GM21528 (cell line): ENCODE data around the gene PCDHGB7.
"Not testable (repeated sequence)": the region's sequence is repeated elsewhere in the genome, so short reads cannot be mapped to it uniquely, and the experiment has no call there.

Experiments
- ATAC-seq: cut with Tn5 transposase; IDR thresholded peaks from one replicate; pipeline ENCODE4 v1.9.1; 2021; ENCODE audit warnings: mild to moderate bottlenecking, moderate library complexity; ENCODE audit not compliant: unreplicated experiment, low FRiP score

PCDHGB7 gene

GRCh38 chr5:141394401-141395187, 22.9 kb upstream of the PCDHGB7 start:
- not testable (repeated sequence) for ATAC-seq

GRCh38 chr5:141397756-141398551, 19.5 kb upstream of the PCDHGB7 start, which contains the start of gene PCDHGB5:
Gene PCDHGB5 (plus strand): TSS chr5:141397947. CDS start chr5:141398128, 181 bp downstream.
- peak; percentile 64 for ATAC-seq

- no peak for ATAC-seq
These were observed 18.9 kb upstream of the PCDHGB7 start for GRCh38 chr5:141398608-141399007.

GRCh38 chr5:141399555-141400258, 17.8 kb upstream of the PCDHGB7 start:
- ATAC-seq = no peak

- no peak for ATAC-seq
These were observed 14.8 kb upstream of the PCDHGB7 start, which contains the start of gene PCDHGA9 for GRCh38 chr5:141402553-141403243. Gene PCDHGA9 (plus strand): TSS chr5:141402778. CDS start chr5:141402953, 175 bp downstream.

GRCh38 chr5:141403387-141403786, 14.1 kb upstream of the PCDHGB7 start:
- ATAC-seq = no peak

GRCh38 chr5:141407790-141408505, 9.5 kb upstream of the PCDHGB7 start, which contains the start of gene PCDHGB6:
Gene PCDHGB6 (plus strand): TSS chr5:141408021. CDS start chr5:141408203, 182 bp downstream.
- ATAC-seq = not testable (repeated sequence)

- ATAC-seq = no peak
These were observed 7.7 kb upstream of the PCDHGB7 start for GRCh38 chr5:141409598-141410306.

GRCh38 chr5:141411575-141411974, 5.9 kb upstream of the PCDHGB7 start:
- ATAC-seq = no peak

- ATAC-seq = peak; percentile 83
These were observed 4.5 kb upstream of the PCDHGB7 start, which contains the start of gene PCDHGA10 for GRCh38 chr5:141412854-141413539. Gene PCDHGA10 (plus strand): TSS chr5:141412987. CDS start chr5:141413176, 189 bp downstream.

- no peak for ATAC-seq
These were observed 3.9 kb upstream of the PCDHGB7 start for GRCh38 chr5:141413540-141414069.

- not testable (repeated sequence) for ATAC-seq
These were observed 2.8 kb upstream of the PCDHGB7 start for GRCh38 chr5:141414548-141415274.

- not testable (repeated sequence) for ATAC-seq
These were observed 2.2 kb upstream of the PCDHGB7 start for GRCh38 chr5:141415275-141415618.

GRCh38 chr5:141419074-141419880, 1.8 kb downstream of the PCDHGB7 start:
- no peak for ATAC-seq

- no peak for ATAC-seq
These were observed 3.5 kb downstream of the PCDHGB7 start, which contains the start of gene PCDHGA11 for GRCh38 chr5:141420855-141421488. Gene PCDHGA11 (plus strand): TSS chr5:141421051. CDS start chr5:141421228, 177 bp downstream.

- ATAC-seq = no peak
These were observed 4.0 kb downstream of the PCDHGB7 start for GRCh38 chr5:141421489-141421855.
